ENCODE measurements around the gene CHD2. TPM values are rescaled to one million over a fixed set of nuclear protein-coding genes. Genes with fewer than 3 reads are reported as not detected.

The CHD2 gene
- total and polyA plus RNA-seq, 2 experiments from 2014 or later: 60.8 to 118 TPM

DNA sequence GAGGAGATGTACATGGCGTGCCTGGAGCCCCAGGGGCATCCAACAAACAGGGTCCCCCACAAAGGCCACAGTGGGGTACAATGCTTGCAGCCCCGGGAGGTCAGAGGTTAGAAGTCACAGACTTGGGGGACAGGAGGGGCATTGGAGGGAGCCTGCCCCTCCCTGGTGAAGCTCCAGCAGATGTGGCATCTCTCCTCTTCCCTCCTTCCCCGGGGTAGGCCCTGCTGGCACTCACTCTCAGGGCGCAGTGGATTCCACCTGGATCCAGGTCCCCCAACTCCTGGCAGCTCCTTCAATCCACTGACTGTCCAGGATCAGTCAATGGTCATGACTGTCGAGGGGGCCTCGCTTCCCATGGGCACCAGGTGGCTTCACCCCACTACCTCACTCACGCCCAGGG is 156.7 kb downstream of the CHD2 start:
- no peak for TF ChIP-seq CTCF (IDR thresholded peaks at IDR 0.05; ENCODE audit: low read depth, low read length)
- Histone ChIP-seq H3K4me3 (no peak overlapping the region), H3K36me3 (no peaks in the 10 kb centered on the region), H3K9me3 (ENCODE audit: low read depth) (no peaks in the 10 kb centered on the region), H3K4me1 (ENCODE audit: low read depth) (peaks cover 7% of the 10 kb centered on the region), H3K27me3 (no peaks in the 10 kb centered on the region), H3K27ac (no peak overlapping the region)
- DNase-seq (ENCODE audit: low read depth in 1 of 2, low spot score in 1 of 2): no peak

- Histone ChIP-seq H3K27me3 (no peaks in the 10 kb centered on the region), H3K36me3 (no peaks in the 10 kb centered on the region), H3K4me3 (no peak overlapping the region), H3K4me1 (ENCODE audit: low read depth) (peaks cover 13% of the 10 kb centered on the region), H3K27ac (no peak overlapping the region), H3K9me3 (ENCODE audit: low read depth) (no peaks in the 10 kb centered on the region)
- no peak for DNase-seq (ENCODE audit: low read depth in 1 of 2, low spot score in 1 of 2)
- TF ChIP-seq CTCF (IDR thresholded peaks at IDR 0.05; ENCODE audit: low read depth, low read length): no peak
Measured at GRCh38 chr15:93057618-93058017, 157.5 kb downstream of the CHD2 start.

DNA sequence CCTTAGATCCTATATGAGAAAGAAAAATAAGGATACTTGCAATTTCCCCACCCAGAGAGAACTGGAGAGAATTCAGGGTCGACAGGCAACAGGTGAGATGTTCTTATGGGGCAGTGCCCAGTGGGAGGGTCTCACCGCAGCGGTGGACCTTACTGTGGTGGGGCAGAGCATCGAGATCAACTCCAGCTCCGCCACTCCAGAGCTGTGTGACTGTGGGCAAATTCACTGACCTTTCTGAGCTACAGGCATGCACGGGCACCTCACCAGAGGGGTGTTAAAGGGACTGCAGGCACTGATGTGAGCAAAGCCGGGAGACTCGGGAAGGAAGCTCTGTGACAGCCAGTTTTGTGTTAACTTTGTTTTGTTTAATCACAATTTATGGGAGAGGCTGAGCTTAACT is 158.0 kb downstream of the CHD2 start:
- Histone ChIP-seq H3K4me3 (no peak overlapping the region), H3K27me3 (no peaks in the 10 kb centered on the region), H3K9me3 (ENCODE audit: low read depth) (no peaks in the 10 kb centered on the region), H3K27ac (no peak overlapping the region), H3K36me3 (no peaks in the 10 kb centered on the region), H3K4me1 (ENCODE audit: low read depth) (peaks cover 16% of the 10 kb centered on the region)
- no peak for TF ChIP-seq CTCF (IDR thresholded peaks at IDR 0.05; ENCODE audit: low read depth, low read length)
- no peak for DNase-seq (ENCODE audit: low read depth in 1 of 2, low spot score in 1 of 2)

- H3K9me3 ChIP-seq (ENCODE audit: low read depth): no peaks in the 10 kb centered on the region
- TF ChIP-seq CTCF (IDR thresholded peaks at IDR 0.05; ENCODE audit: low read depth, low read length): no peak
- H3K27me3 ChIP-seq: no peaks in the 10 kb centered on the region
- H3K4me3 ChIP-seq: no peak overlapping the region
- no peaks in the 10 kb centered on the region for H3K36me3 ChIP-seq
- H3K4me1 ChIP-seq (ENCODE audit: low read depth): peaks cover 23% of the 10 kb centered on the region
- no peak overlapping the region for H3K27ac ChIP-seq
- DNase-seq (ENCODE audit: low read depth in 1 of 2, low spot score in 1 of 2): no peak
Measured at GRCh38 chr15:93058904-93059427, 158.8 kb downstream of the CHD2 start.

GRCh38 chr15:93059442-93059841 is 159.3 kb downstream of the CHD2 start:
- TF ChIP-seq CTCF (IDR thresholded peaks at IDR 0.05; ENCODE audit: low read depth, low read length): no peak
- H3K27me3 ChIP-seq: no peaks in the 10 kb centered on the region
- no peak overlapping the region for H3K27ac ChIP-seq
- H3K9me3 ChIP-seq (ENCODE audit: low read depth): no peaks in the 10 kb centered on the region
- no peaks in the 10 kb centered on the region for H3K36me3 ChIP-seq
- no peak overlapping the region for H3K4me3 ChIP-seq
- DNase-seq (ENCODE audit: low read depth in 1 of 2, low spot score in 1 of 2): no peak
- peaks cover 23% of the 10 kb centered on the region for H3K4me1 ChIP-seq (ENCODE audit: low read depth)
